Caco-2 (cell line): Measurements from ENCODE around the gene RPS27. TPM values are rescaled to one million over a fixed set of nuclear protein-coding genes. Genes with fewer than 3 reads are reported as not detected.

Experiments
- BruUV-seq: library from RNA; stranded (reverse); fragments of 400-500 nt; replicated peaks from 2 replicates; lab custom pipeline; 2021; lab: Mats Ljungman, UMichigan
- CTCF ChIA-PET: fragments of 300-600 bp; sonication (Branson Sonifier 250); formaldehyde crosslinking; loops from one replicate; lab custom pipeline; 2022; ENCODE audit warnings: antibody characterized with exemption; lab: Charles Lee
- POLR2A ChIA-PET: fragments of 300-600 bp; sonication (Branson Sonifier 250); formaldehyde crosslinking; loops from one replicate; lab custom pipeline; 2022; ENCODE audit warnings: antibody characterized with exemption; lab: Charles Lee
- DNase-seq, 2 experiments: peaks; one replicate each; pipeline versions ENCODE4 v3.0.0 to v3.0.0-alpha.2; 2020 to 2022
- H3K27me3 ChIP-seq: replicated peaks from 2 replicates; pipeline ENCODE4 v1.6.0; 2011; ENCODE audit warnings: low read length; ENCODE audit not compliant: control insufficient read depth, insufficient read depth
- H3K36me3 ChIP-seq: 2 replicates; pipeline ENCODE4 v1.5.1; 2011; ENCODE audit warnings: low read length; ENCODE audit not compliant: control insufficient read depth, insufficient read depth
- H3K4me1 ChIP-seq: fragments of 250-450 bp; sonication (Bioruptor Pico); 2 replicates; pipeline ENCODE4 v1.5.1; 2020; ENCODE audit warnings: mild to moderate bottlenecking
- H3K4me3 ChIP-seq: 2 replicates; pipeline ENCODE4 v1.5.1; 2011; ENCODE audit warnings: low read depth, mild to moderate bottlenecking, control low read depth, low read length
- H3K9me3 ChIP-seq: fragments of 250-450 bp; sonication (Bioruptor Pico); 2 replicates; pipeline ENCODE4 v1.5.1; 2020; ENCODE audit warnings: mild to moderate bottlenecking, moderate library complexity
- H3K27ac Mint-ChIP-seq: one replicate; pipeline ENCODE4 v1.8.0; 2022; ENCODE audit warnings: mixed read lengths; ENCODE audit not compliant: unreplicated experiment
- H3K27me3 Mint-ChIP-seq: one replicate; pipeline ENCODE4 v1.8.0; 2022; ENCODE audit warnings: mixed read lengths; ENCODE audit not compliant: insufficient read depth, unreplicated experiment
- H3K36me3 Mint-ChIP-seq: one replicate; pipeline ENCODE4 v1.8.0; 2022; ENCODE audit warnings: mild to moderate bottlenecking, mixed read lengths; ENCODE audit not compliant: insufficient read depth, unreplicated experiment
- H3K4me1 Mint-ChIP-seq: one replicate; pipeline ENCODE4 v1.8.0; 2022; ENCODE audit warnings: low read depth, mixed read lengths; ENCODE audit not compliant: unreplicated experiment
- H3K4me3 Mint-ChIP-seq: one replicate; pipeline ENCODE4 v1.8.0; 2022; ENCODE audit warnings: mild to moderate bottlenecking, moderate library complexity, mixed read lengths; ENCODE audit not compliant: unreplicated experiment
- H3K9me3 Mint-ChIP-seq: one replicate; pipeline ENCODE4 v1.8.0; 2022; ENCODE audit warnings: mixed read lengths; ENCODE audit not compliant: unreplicated experiment
- CTCF ChIP-seq, 2 experiments: fragments of 200-600 bp in 1 of 2; IDR thresholded peaks; 1 replicate in 1 of 2; 2 replicates in 1 of 2; pipeline versions ENCODE4 v1.5.1 to v1.8.0; 2011 to 2022; ENCODE audit warnings: antibody characterized with exemption in 1 of 2, control low read depth in 1 of 2, inconsistent platforms in 1 of 2, low read depth in 1 of 2, low read length in 1 of 2, mild to moderate bottlenecking in 1 of 2, moderate library complexity in 1 of 2; ENCODE audit not compliant: insufficient read depth in 1 of 2, severe bottlenecking in 1 of 2, unreplicated experiment in 1 of 2
- intact Hi-C: fragments of 100-400 bp; cut with micrococcal nuclease; formaldehyde crosslinking; loops from one replicate; pipeline ENCODE4 v1.10.0; 2022; ENCODE audit not compliant: unreplicated experiment
- total RNA-seq: library from RNA; stranded (reverse); gene quantifications from 2 replicates; pipeline ENCODE4 v1.2.3, GENCODE V29; 2022

Gene RPS27
- total RNA-seq, 1 experiment from 2014 or later, result 2,676 TPM

- Histone ChIP-seq H3K4me3 (peak overlapping the region; percentile 47), H3K9me3 (no peaks in the 10 kb centered on the region), H3K27me3 (no peaks in the 10 kb centered on the region), H3K36me3 (no peaks in the 10 kb centered on the region), H3K4me1 (peaks cover 9% of the 10 kb centered on the region; the same call in 1 of the 2 replicates)
- intact Hi-C loops, result loop anchor here (1.0 kb wide), 4 partner anchors 9 to 171 kb away; partner anchors contain the start of genes JTB and RAB13
- H3K9me3 Mint-ChIP-seq, result no peaks in the 10 kb centered on the region
- POLR2A ChIA-PET, result interaction anchor here (1.4 to 6.3 kb wide), 7 partner anchors 9 to 252 kb away, joined by 4 to 105 read pairs (median 20); partner anchors contain the start of genes CRTC2, DENND4B, GATAD2B and JTB
- no TSS peak for BruUV-seq
- no peak for TF ChIP-seq CTCF (IDR thresholded peaks at IDR 0.05; ENCODE audit: insufficient read depth in 1 of 2, low read depth in 1 of 2, low read length in 1 of 2, severe bottlenecking in 1 of 2, unreplicated experiment in 1 of 2)
- peak in 1 of 2 experiments; percentile 33 for DNase-seq
- H3K4me3 Mint-ChIP-seq, result peak overlapping the region; percentile 81
- H3K27ac Mint-ChIP-seq, result peak overlapping the region; percentile 99
- H3K27me3 Mint-ChIP-seq, result no peaks in the 10 kb centered on the region
- peaks cover 46% of the 10 kb centered on the region for H3K36me3 Mint-ChIP-seq
- CTCF ChIA-PET, result interaction anchor here (1.0 to 2.5 kb wide), 9 partner anchors 9 to 192 kb away, joined by 3 to 13 read pairs (median 4); partner anchors contain the start of genes DENND4B, JTB, RAB13 and RPS27
- peaks cover 9% of the 10 kb centered on the region for H3K4me1 Mint-ChIP-seq
These were observed 22.6 kb upstream of the RPS27 start for GRCh38 chr1:153968000-153968363.

DNA sequence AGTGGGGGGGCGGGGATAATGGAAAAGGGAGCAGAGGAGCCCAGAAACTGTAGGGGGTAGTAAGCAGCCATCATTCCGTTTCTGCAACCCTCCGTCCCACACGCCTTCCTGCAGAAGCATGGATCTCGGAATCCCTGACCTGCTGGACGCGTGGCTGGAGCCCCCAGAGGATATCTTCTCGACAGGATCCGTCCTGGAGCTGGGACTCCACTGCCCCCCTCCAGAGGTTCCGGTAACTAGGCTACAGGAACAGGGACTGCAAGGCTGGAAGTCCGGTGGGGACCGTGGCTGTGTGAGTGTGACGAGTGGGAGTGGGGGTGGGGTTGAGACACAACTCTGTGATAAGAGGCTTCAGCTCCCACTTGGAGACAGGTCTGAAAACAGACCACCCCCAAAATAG, 22.2 kb upstream of the RPS27 start:
- Mint-ChIP-seq H3K4me1 (peaks cover 9% of the 10 kb centered on the region), H3K27me3 (no peaks in the 10 kb centered on the region), H3K9me3 (no peaks in the 10 kb centered on the region), H3K36me3 (peaks cover 43% of the 10 kb centered on the region), H3K4me3 (peak overlapping the region; percentile 81), H3K27ac (peak overlapping the region; percentile 99)
- DNase-seq, result no peak
- H3K27me3 ChIP-seq, result no peaks in the 10 kb centered on the region
- intact Hi-C loops, result no loop called here
- peak overlapping the region; percentile 47 for H3K4me3 ChIP-seq
- H3K36me3 ChIP-seq, result no peaks in the 10 kb centered on the region
- no peaks in the 10 kb centered on the region for H3K9me3 ChIP-seq
- BruUV-seq, result no TSS peak
- TF ChIP-seq CTCF (IDR thresholded peaks at IDR 0.05; ENCODE audit: insufficient read depth in 1 of 2, low read depth in 1 of 2, low read length in 1 of 2, severe bottlenecking in 1 of 2, unreplicated experiment in 1 of 2), result no peak
- ChIA-PET POLR2A (no interaction called here), CTCF (interaction anchor here (1.6 kb wide), 3 partner anchors 22 to 193 kb away, joined by 3 to 9 read pairs (median 6); partner anchors contain the start of genes RPS27 and SLC27A3)
- peaks cover 9% of the 10 kb centered on the region; the same call in 1 of the 2 replicates for H3K4me1 ChIP-seq

GRCh38 chr1:153968972-153969371, 21.6 kb upstream of the RPS27 start:
- peaks cover 42% of the 10 kb centered on the region for H3K36me3 Mint-ChIP-seq
- BruUV-seq, result no TSS peak
- POLR2A ChIA-PET, result no interaction called here
- intact Hi-C loops, result no loop called here
- H3K4me1 Mint-ChIP-seq, result peaks cover 9% of the 10 kb centered on the region
- H3K9me3 Mint-ChIP-seq, result no peaks in the 10 kb centered on the region
- peak overlapping the region; percentile 81 for H3K4me3 Mint-ChIP-seq
- Histone ChIP-seq H3K27me3 (no peaks in the 10 kb centered on the region), H3K9me3 (no peaks in the 10 kb centered on the region), H3K4me1 (peaks cover 9% of the 10 kb centered on the region; the same call in 1 of the 2 replicates), H3K36me3 (no peaks in the 10 kb centered on the region), H3K4me3 (no peak overlapping the region; the same call in 1 of the 2 replicates)
- no peak for DNase-seq
- no peaks in the 10 kb centered on the region for H3K27me3 Mint-ChIP-seq
- no peak for TF ChIP-seq CTCF (IDR thresholded peaks at IDR 0.05; ENCODE audit: insufficient read depth in 1 of 2, low read depth in 1 of 2, low read length in 1 of 2, severe bottlenecking in 1 of 2, unreplicated experiment in 1 of 2)
- no peak overlapping the region for H3K27ac Mint-ChIP-seq
- CTCF ChIA-PET, result no interaction called here
